A549 (cell line): ENCODE data around the gene TEX35. TPM values are rescaled to one million over a fixed set of nuclear protein-coding genes. Genes with fewer than 3 reads are reported as not detected.
A peak's percentile ranks its signal among the peaks of the same experiment; 100 is the strongest.

Experiments
- ATAC-seq, 2 experiments: fragments of 200-7000 bp in 1 of 2; fragments of >200 bp in 1 of 2; cut with Nextera tagmentation in 1 of 2; cut with Tn5 transposase in 1 of 2; 3 replicates each; pipeline versions ENCODE4 v1.8.0 to v1.9.1; 2018 to 2020; ENCODE audit warnings: mild to moderate bottlenecking in 1 of 2, moderate library complexity in 1 of 2
- CTCF ChIA-PET: fragments of 300-600 bp; sonication (Branson Sonifier 250); formaldehyde crosslinking; extraction: SDS; loops from one replicate; lab custom pipeline; 2021; ENCODE audit warnings: antibody characterized with exemption, inconsistent platforms; lab: Yijun Ruan, JAX
- POLR2A ChIA-PET: fragments of 350-600 bp; formaldehyde crosslinking; extraction: SDS; loops from one replicate; lab custom pipeline; 2021; ENCODE audit warnings: antibody characterized with exemption, inconsistent platforms; lab: Yijun Ruan, JAX
- DNase-seq, 2 experiments: peaks; one replicate each; pipeline versions ENCODE4 v3.0.0 to v3.0.0-alpha.2; 2011 to 2016; ENCODE audit warnings: low read depth in 1 of 2, low spot score in 1 of 2
- FAIRE-seq: peaks from 2 replicates; lab custom pipeline; 2011; peaks lifted over from hg19 to GRCh38; lab: Jason Lieb, UNC
- H3K27ac ChIP-seq, 2 experiments: fragments of >200 bp; sonication (Bioruptor Twin); formaldehyde crosslinking; 3 replicates each; pipeline ENCODE4 v1.5.1; 2016 to 2017
- H3K4me1 ChIP-seq: fragments of >200 bp; sonication (Bioruptor Twin); formaldehyde crosslinking; 3 replicates; pipeline ENCODE4 v1.6.1; 2016
- H3K4me2 ChIP-seq: fragments of >200 bp; sonication (Bioruptor Twin); formaldehyde crosslinking; 3 replicates; pipeline ENCODE4 v1.6.1; 2016
- H3K4me3 ChIP-seq: fragments of >200 bp; sonication (Bioruptor Twin); formaldehyde crosslinking; 3 replicates; pipeline ENCODE4 v1.5.1; 2016
- H3K9me3 ChIP-seq: fragments of >200 bp; sonication (Bioruptor Twin); formaldehyde crosslinking; 3 replicates; pipeline ENCODE4 v1.6.1; 2016
- BHLHE40 ChIP-seq: IDR thresholded peaks from 2 replicates; pipeline ENCODE4 v1.6.1; 2012; ENCODE audit warnings: low read depth, low read length, inconsistent platforms
- CTCF ChIP-seq: fragments of >200 bp; sonication (Bioruptor Twin); formaldehyde crosslinking; IDR thresholded peaks from 3 replicates; pipeline ENCODE4 v1.5.1; 2016
- EHF ChIP-seq: fragments of 250-450 bp; sonication (Bioruptor Pico); IDR thresholded peaks from 2 replicates; pipeline ENCODE4 v1.5.0; 2020; ENCODE audit warnings: mild to moderate bottlenecking
- ELK1 ChIP-seq: fragments of 150-350 bp; IDR thresholded peaks from 2 replicates; pipeline ENCODE4 v1.6.1; 2014; ENCODE audit warnings: low read depth, mild to moderate bottlenecking, low read length
- EP300 ChIP-seq, 2 experiments: fragments of >200 bp; sonication (Bioruptor Twin); formaldehyde crosslinking; IDR thresholded peaks; 2 replicates in 1 of 2; 3 replicates in 1 of 2; pipeline ENCODE4 v1.6.1; 2016 to 2017
- ESRRA ChIP-seq: fragments of 150-350 bp; IDR thresholded peaks from 2 replicates; pipeline ENCODE4 v1.6.1; 2014; ENCODE audit warnings: mild to moderate bottlenecking, low read length, borderline replicate concordance
- FOSB ChIP-seq: fragments of 250-450 bp; sonication (Bioruptor Pico); IDR thresholded peaks from 2 replicates; pipeline ENCODE4 v1.5.0; 2020; ENCODE audit warnings: mild to moderate bottlenecking, moderate library complexity
- FOXS1 ChIP-seq: fragments of 250-450 bp; sonication (Bioruptor Pico); IDR thresholded peaks from 2 replicates; pipeline ENCODE4 v1.5.0; 2020; ENCODE audit warnings: mild to moderate bottlenecking, moderate library complexity
- GATA3 ChIP-seq: IDR thresholded peaks from 2 replicates; pipeline ENCODE4 v1.6.1; 2012; ENCODE audit warnings: borderline replicate concordance
- HDAC2 ChIP-seq: fragments of 200-600 bp; sonication (generic); IDR thresholded peaks from 2 replicates; pipeline ENCODE4 v1.6.1; 2016
- HOXB13 ChIP-seq: fragments of 250-450 bp; sonication (Bioruptor Pico); IDR thresholded peaks from 2 replicates; pipeline ENCODE4 v1.5.0; 2020; ENCODE audit warnings: low read depth, mild to moderate bottlenecking, moderate library complexity
- HOXB5 ChIP-seq: fragments of 250-450 bp; sonication (Bioruptor Pico); IDR thresholded peaks from 2 replicates; pipeline ENCODE4 v1.5.0; 2020; ENCODE audit warnings: mild to moderate bottlenecking, moderate library complexity
- KDM1A ChIP-seq: fragments of 200-600 bp; sonication (generic); IDR thresholded peaks from 2 replicates; pipeline ENCODE4 v1.6.1; 2016; ENCODE audit warnings: low read depth, mild to moderate bottlenecking
- MAZ ChIP-seq: fragments of 150-350 bp; IDR thresholded peaks from 2 replicates; pipeline ENCODE4 v1.6.1; 2014; ENCODE audit warnings: antibody characterized with exemption, low read depth, low read length, borderline replicate concordance
- MYC ChIP-seq: IDR thresholded peaks from 2 replicates; pipeline ENCODE4 v1.6.1; 2012; ENCODE audit warnings: mild to moderate bottlenecking, inconsistent platforms, low read length, improper control_type of control experiment, borderline replicate concordance
- NPAS2 ChIP-seq: fragments of 250-450 bp; sonication (Bioruptor Pico); IDR thresholded peaks from 2 replicates; pipeline ENCODE4 v1.8.0; 2022; ENCODE audit warnings: mild to moderate bottlenecking, moderate library complexity, borderline replicate concordance
- PHF8 ChIP-seq: fragments of 200-600 bp; sonication (generic); IDR thresholded peaks from 2 replicates; pipeline ENCODE4 v1.6.1; 2016; ENCODE audit warnings: low read depth, mild to moderate bottlenecking, antibody characterized with exemption, moderate library complexity, borderline replicate concordance
- POLR2AphosphoS2 ChIP-seq: conservative IDR thresholded peaks from 2 replicates; pipeline ENCODE4 v1.6.1; 2012; ENCODE audit warnings: low read length, improper control_type of control experiment, inconsistent platforms
- RARB ChIP-seq: fragments of 250-450 bp; sonication (Bioruptor Pico); IDR thresholded peaks from 2 replicates; pipeline ENCODE4 v1.8.0; 2021; ENCODE audit warnings: mild to moderate bottlenecking, moderate library complexity
- RCOR1 ChIP-seq: fragments of 150-350 bp; IDR thresholded peaks from 2 replicates; pipeline ENCODE4 v1.6.1; 2014; ENCODE audit warnings: antibody characterized with exemption, low read length, low read depth
- RFX5 ChIP-seq: fragments of 450-650 bp; IDR thresholded peaks from 2 replicates; pipeline ENCODE4 v1.7.1; 2014; ENCODE audit warnings: antibody characterized with exemption, mild to moderate bottlenecking, moderate library complexity
- RNF2 ChIP-seq: fragments of 200-600 bp; sonication (generic); IDR thresholded peaks from 2 replicates; pipeline ENCODE4 v1.6.1; 2016; ENCODE audit warnings: low read depth, mild to moderate bottlenecking, antibody characterized with exemption, moderate library complexity, borderline replicate concordance
- ZFP36 ChIP-seq: fragments of 450-650 bp; IDR thresholded peaks from 2 replicates; pipeline ENCODE4 v1.6.1; 2014; ENCODE audit warnings: borderline replicate concordance; ENCODE audit not compliant: partially characterized antibody
- ZNF302 ChIP-seq: fragments of 250-450 bp; sonication (Bioruptor Pico); IDR thresholded peaks from 2 replicates; pipeline ENCODE4 v1.9.0; 2021; ENCODE audit warnings: inconsistent platforms, mild to moderate bottlenecking, moderate library complexity
- WGBS: methylation state at CpG from one replicate; pipeline ENCODE4 v1.1.6; 2017; ENCODE audit errors: missing lambda C conversion rate; 5-methylcytosine and 5-hydroxymethylcytosine counted together
- polyA plus RNA-seq, 4 experiments: library from polyadenylated mRNA; depleted of rRNA in 3 of 4; stranded (reverse); fragments of >200 nt; fragmentation: RNase III in 1 of 4; extraction: RNeasy Plus Mini Kit Qiagen cat#74134 plus additional on column Dnase treatment in 1 of 4; gene quantifications; 2 replicates in 3 of 4; 3 replicates in 1 of 4; pipeline ENCODE4 v1.2.3, GENCODE V29; 2011 to 2017
- TF ChIP-seq, protein P1 (sequence below): IDR thresholded peaks from 2 replicates; pipeline ENCODE4 v1.6.1; 2012; ENCODE audit warnings: low read depth, borderline replicate concordance
- TF ChIP-seq, protein P2 (sequence below): fragments of >200 bp; sonication (Bioruptor Twin); formaldehyde crosslinking; IDR thresholded peaks from 2 replicates; pipeline ENCODE4 v1.6.1; 2016
- TF ChIP-seq, protein P3 (sequence below): fragments of 450-650 bp; IDR thresholded peaks from 2 replicates; pipeline ENCODE4 v1.6.1; 2014; ENCODE audit warnings: antibody characterized with exemption
- TF ChIP-seq, protein P4 (sequence below): IDR thresholded peaks from 2 replicates; pipeline ENCODE4 v1.6.1; 2012

Gene TEX35
- polyA plus RNA-seq, 2 of the 4 experiments (the other 2 are of a cell fraction) = not detected

DNA sequence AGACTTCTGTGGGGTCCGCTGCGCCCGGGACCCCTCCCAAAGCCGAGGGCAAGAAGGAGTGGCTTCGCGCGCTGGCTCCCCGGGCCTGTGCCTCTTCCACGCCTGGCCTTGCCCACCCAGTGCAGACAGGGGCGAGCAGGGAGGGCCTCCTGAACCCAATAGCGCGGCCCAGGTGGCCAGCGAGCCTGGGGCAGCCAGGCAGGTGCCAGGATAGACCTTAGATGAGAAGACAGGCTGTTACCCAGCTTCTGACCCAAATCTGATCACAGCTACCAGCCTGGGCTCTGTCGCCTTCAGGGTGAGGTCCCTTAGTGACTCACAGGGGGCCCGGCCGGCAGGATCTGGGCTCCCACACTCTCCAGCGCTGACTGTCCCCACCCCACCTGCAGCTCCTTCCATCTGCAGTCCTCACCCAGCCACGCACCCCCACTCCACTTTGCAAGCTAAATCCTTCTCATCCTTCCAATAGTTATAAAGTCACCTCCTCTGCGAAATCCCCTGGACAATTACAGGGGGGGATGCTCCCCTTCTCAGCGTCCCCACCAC is 25.8 kb upstream of the TEX35 start:
- Histone ChIP-seq H3K27ac (no peak overlapping the region), H3K4me1 (no peaks in the 10 kb centered on the region), H3K4me3 (no peak overlapping the region), H3K4me2 (no peak overlapping the region), H3K9me3 (no peaks in the 10 kb centered on the region)
- DNase-seq (no peak), FAIRE-seq (no peak), ATAC-seq (peak in 1 of 2 experiments; percentile 14; a peak in 1 of 6 replicates)
- TF ChIP-seq NPAS2 (CRISPR knock-in tag) = no peak
- TF ChIP-seq MYC = no peak
- no peak for TF ChIP-seq KDM1A
- TF ChIP-seq HDAC2 = no peak
- TF ChIP-seq HOXB5 (CRISPR knock-in tag) = no peak
- no peak for TF ChIP-seq CTCF
- TF ChIP-seq, protein P1, sequence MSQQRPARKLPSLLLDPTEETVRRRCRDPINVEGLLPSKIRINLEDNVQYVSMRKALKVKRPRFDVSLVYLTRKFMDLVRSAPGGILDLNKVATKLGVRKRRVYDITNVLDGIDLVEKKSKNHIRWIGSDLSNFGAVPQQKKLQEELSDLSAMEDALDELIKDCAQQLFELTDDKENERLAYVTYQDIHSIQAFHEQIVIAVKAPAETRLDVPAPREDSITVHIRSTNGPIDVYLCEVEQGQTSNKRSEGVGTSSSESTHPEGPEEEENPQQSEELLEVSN = no peak
- no peak for TF ChIP-seq EHF
- TF ChIP-seq GATA3 = no peak
- TF ChIP-seq HOXB13 = no peak
- no peak for TF ChIP-seq RARB (CRISPR knock-in tag)
- TF ChIP-seq, protein P2, sequence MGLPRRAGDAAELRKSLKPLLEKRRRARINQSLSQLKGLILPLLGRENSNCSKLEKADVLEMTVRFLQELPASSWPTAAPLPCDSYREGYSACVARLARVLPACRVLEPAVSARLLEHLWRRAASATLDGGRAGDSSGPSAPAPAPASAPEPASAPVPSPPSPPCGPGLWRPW = no peak
- TF ChIP-seq, protein P3, sequence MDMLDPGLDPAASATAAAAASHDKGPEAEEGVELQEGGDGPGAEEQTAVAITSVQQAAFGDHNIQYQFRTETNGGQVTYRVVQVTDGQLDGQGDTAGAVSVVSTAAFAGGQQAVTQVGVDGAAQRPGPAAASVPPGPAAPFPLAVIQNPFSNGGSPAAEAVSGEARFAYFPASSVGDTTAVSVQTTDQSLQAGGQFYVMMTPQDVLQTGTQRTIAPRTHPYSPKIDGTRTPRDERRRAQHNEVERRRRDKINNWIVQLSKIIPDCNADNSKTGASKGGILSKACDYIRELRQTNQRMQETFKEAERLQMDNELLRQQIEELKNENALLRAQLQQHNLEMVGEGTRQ = no peak
- no peak for TF ChIP-seq RCOR1
- TF ChIP-seq ESRRA = no peak
- TF ChIP-seq RFX5 = no peak
- POLR2A ChIA-PET = no interaction called here
- CTCF ChIA-PET = interaction anchor here (4.2 kb wide), 1 partner anchor 14 kb away, joined by 26 read pairs; no protein-coding TSS in a partner anchor
- WGBS = 81% methylated on average over 17 of the region's 20 CpGs

DNA sequence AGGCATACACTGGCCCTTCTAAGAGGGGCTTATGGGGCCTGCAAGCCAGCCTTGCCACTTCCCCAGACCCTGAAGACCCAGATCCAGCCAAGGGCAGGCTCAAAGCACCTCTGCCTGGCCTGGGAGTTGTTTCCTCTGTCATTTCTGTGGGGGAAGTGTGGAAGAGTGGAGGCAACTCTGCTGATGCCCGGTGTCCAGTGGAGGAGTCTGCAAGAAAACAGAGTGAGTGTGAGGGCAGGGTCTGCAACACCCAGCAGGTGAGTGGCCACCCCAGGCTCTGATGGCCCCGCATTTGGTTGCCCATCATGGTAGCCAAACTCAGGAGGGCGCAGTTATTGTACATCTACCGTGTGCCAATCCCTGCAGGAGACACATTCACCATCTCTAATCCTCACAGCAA is 24.5 kb upstream of the TEX35 start:
- H3K4me2 ChIP-seq = no peak overlapping the region
- no peaks in the 10 kb centered on the region for H3K4me1 ChIP-seq
- ATAC-seq (no peak), FAIRE-seq (no peak), DNase-seq (no peak)
- POLR2A ChIA-PET = no interaction called here
- H3K27ac ChIP-seq = no peak overlapping the region
- H3K4me3 ChIP-seq = no peak overlapping the region
- H3K9me3 ChIP-seq = no peaks in the 10 kb centered on the region
- TF ChIP-seq, protein P3 = no peak
- TF ChIP-seq EP300 (IDR thresholded peaks at IDR 0.05) = no peak
- CTCF ChIA-PET = interaction anchor here (4.2 kb wide), 1 partner anchor 13 kb away, joined by 26 read pairs; no protein-coding TSS in a partner anchor
- WGBS = 60% methylated on average over 4 of the region's 4 CpGs

GRCh38 chr1:178489399-178489798 is 23.5 kb upstream of the TEX35 start:
- ATAC-seq (no peak), FAIRE-seq (no peak), DNase-seq (no peak)
- H3K4me3 ChIP-seq = no peak overlapping the region
- TF ChIP-seq ZFP36 = no peak
- no peak for TF ChIP-seq HOXB5 (CRISPR knock-in tag)
- no peak for TF ChIP-seq POLR2AphosphoS2
- TF ChIP-seq BHLHE40 = no peak
- no peak for TF ChIP-seq PHF8
- no peak for TF ChIP-seq MAZ
- TF ChIP-seq RFX5 = no peak
- TF ChIP-seq ZNF302 (CRISPR knock-in tag) = no peak
- no peak for TF ChIP-seq FOXS1
- TF ChIP-seq EHF = no peak
- TF ChIP-seq ESRRA = no peak
- TF ChIP-seq HDAC2 = no peak
- no peak for TF ChIP-seq RARB (CRISPR knock-in tag)
- TF ChIP-seq FOSB = no peak
- no peak for TF ChIP-seq ELK1
- TF ChIP-seq RNF2 = no peak
- TF ChIP-seq, protein P4, sequence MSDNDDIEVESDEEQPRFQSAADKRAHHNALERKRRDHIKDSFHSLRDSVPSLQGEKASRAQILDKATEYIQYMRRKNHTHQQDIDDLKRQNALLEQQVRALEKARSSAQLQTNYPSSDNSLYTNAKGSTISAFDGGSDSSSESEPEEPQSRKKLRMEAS = no peak
- TF ChIP-seq NPAS2 (CRISPR knock-in tag) = no peak
- no peak overlapping the region for H3K27ac ChIP-seq
- H3K9me3 ChIP-seq = no peaks in the 10 kb centered on the region
- no peaks in the 10 kb centered on the region for H3K4me1 ChIP-seq
- 86% methylated on average over 4 of the region's 4 CpGs for WGBS
- CTCF ChIA-PET = interaction anchor here (4.2 kb wide), 1 partner anchor 12 kb away, joined by 26 read pairs; no protein-coding TSS in a partner anchor
- H3K4me2 ChIP-seq = no peak overlapping the region
- POLR2A ChIA-PET = no interaction called here
